HG02610 (cell line): ENCODE measurements around the gene MEIS1.

ENCODE experiments used
- ATAC-seq: cut with Tn5 transposase; IDR thresholded peaks from one replicate; pipeline ENCODE4 v1.9.1; 2021; ENCODE audit warnings: mild to moderate bottlenecking, moderate library complexity; ENCODE audit not compliant: unreplicated experiment

Gene MEIS1

DNA sequence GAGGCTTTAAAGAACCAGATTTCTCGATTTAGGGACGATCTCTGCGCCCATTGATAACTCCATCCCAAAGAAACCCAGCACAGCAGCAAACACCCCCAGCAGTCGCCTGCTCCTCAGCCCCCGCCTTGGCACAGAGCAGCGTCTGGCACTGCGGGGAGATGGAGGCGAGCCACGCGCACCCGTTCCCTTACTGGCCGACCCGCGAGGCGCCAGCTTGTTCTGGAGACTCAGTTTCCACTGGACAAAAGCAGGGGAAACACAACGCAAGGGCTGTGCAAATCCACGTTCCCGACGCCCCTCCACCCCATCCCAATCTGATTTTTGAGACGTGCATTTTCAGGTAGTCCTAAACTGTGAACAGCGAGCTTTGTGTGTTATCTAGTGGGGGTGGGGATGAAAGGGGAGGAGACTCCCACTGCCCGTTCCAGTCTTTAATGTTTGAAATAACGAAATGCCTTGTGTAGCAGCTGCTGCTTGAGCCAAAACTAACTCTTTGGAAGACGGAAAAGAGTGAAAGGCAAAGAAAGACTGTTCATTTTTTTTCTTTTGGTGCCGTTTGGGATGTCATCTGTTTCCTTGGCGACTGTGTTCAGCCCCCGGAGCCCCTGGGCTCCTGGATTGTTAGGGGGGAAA lies 143.2 kb downstream of the MEIS1 start:
- ATAC-seq: no peak

DNA sequence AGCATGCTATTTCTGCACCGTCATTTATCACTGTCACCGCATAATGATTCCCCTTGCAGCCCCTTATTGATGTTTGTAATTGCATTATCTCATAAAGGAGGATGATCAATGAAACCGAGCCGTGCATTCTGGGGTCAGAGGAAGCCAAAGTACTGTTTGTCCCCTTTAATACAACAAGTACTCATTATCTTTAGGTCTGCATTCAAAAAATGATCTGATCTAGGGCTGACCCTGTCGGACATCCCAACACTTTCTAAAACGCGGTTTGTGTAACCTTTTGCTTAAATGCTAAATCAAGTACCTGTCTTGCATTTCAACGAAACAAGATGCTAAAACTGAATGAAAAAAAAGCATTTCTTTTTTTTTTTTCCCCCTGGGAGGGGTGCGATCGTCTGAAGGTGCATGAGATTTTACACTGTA lies 143.8 kb downstream of the MEIS1 start:
- no peak for ATAC-seq

DNA sequence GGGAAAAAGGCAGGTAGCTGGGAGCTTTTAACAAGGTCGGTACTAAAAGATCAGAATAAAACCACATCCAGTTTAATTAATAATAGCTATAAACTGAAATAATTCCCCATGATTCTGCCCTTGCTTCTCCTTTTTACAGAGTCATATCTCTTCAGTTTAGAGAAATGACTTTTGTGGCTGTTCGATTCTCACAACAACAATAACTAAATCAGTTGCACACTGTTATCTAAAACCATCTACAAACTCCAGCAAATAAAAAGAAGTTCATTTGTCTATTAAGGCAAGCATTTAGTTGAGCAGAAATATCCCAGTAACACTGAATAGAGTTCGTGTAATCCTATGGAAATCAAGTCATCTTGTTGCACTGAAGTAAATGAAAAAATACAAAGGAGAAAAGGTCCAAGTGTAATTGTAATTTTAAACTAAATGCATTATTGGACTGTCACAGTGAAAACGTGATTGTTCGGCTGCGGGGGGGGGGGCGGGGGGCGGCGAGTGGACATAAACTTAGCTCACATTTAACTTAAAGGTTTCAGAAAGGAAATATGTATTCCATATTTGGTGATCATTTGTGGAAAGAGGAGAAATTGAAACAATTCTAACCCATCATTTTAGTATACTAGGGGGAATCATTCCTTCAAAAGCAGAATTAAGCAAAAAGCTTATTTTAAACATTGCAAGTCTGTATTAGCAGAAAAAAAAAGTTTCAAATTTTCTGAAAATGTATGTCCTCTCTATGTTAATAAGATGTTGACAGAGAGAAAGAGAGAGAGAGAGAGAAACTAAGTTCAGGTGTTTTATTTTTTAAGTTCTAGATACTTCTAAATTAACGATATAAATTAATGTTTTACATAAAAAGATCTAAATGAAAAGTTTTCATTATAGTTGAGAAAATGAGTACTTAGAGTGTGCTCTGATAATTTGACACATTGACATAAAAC lies 144.5 kb downstream of the MEIS1 start:
- ATAC-seq: no peak

DNA sequence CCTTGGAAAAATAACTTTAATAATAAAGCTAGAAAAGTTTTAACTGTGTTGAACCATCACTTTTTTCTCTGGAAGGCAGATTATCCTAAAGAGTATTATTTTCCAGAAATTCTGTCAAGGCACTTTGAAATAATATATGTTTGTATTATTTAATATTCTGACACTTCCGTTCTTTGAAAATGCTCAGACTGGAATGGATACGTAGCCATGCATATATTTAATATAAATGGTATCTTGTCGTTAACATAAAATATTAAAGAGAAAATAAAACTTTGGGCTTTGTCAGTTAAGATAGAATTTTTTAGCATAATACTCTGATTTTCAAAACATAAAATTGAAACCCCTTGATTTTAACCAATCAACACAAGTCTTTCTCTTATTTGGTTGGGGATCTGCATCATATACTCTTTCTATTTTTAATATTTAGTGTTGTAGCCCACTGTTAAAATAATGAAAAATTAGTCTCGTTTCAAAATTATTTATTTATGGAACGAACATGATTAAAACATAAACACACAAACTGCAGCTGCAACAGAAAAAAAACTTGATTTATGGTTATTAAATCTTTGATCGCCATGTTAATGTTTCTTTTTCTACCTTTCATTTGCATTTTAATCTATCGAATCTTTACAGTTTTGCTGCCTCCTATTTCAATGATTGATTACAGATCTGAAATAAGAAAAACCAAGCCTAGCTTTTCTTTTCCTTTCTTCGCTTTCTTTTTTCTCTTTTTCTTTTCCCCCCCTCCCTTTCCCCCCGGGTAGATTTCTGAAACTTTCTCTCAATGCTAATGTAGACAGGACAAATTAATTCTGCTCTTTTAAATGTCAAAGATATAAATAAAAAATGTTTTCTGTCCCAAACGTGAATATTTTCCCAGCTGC lies 145.5 kb downstream of the MEIS1 start:
- no peak for ATAC-seq

DNA sequence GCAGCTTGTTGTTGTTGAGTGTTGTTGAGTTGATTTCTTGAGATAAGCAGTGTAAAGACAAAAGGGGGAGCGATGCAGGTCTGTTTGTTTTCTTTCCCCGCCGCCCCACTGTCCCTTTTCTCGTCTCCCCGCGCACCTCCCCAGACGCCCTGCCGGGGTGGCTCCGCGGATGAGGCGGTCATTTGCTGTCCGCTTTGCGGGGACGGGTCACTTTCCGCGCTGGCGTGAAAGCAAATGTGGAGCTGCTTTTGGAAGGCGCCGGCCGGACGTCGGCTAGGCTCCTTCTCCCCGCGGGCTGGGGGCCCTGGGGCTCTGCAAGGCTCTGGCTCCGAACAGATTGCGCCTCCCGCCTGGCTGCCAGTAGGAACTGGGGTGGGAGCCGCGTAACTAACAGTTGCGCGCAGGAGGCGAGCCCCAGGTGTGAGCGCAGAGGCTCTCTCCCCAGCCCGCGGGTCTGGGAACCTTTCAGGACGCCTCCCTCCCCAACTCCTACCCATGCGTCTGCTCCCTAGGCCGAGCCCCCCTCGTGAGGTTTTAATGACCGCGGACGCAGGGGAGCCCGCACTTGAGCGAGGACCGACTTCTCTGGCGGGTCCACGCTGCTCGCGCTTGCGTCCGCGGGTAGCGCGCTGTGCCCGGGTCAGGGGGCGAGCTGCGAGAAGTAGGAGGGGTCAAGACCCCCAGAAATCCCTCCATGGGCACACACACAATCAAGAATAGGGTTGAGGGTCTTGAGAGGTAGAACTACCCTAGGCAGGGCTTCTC lies 146.6 kb downstream of the MEIS1 start:
- ATAC-seq: no peak

DNA sequence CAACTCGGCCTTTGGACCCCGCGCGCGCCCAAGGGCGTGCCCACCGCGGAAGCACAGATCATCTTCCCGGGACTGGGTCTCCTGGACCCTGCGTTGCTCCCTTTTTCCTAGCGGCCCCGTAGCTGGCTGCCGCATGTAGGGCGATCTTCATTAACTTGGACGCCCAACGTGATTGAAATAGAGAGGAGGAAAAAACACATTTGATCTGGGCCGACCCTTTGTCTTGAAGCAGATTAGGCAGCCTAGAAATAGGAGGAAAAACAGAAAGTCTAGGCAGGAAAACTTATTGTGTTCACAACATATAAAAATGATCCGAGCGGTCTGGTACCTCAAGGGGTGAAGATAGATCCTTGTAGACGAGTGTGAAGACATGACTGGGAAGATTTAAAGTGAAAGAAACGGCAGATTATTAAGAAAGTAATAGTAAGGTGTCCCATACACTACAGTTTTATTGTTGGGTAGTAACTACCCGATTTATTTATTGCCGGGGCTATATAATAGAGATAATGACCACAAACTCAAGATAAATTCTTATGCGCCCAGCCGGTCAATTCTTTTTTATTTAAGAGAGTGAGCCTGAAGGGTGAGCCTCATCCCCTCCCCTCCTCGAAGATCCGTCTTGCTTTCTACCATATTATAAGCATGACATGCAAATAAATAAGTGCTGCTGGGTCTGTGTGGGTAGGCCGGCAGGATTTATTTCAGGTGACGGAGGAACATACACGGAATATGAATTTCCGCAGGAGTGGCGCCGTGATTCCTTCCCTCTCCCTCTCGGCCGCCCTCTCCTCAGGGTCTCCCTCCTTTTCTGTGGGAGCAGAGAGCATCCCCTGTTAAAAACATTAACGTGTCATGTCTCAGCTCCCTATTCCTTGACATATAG lies 147.4 kb downstream of the MEIS1 start:
- no peak for ATAC-seq

DNA sequence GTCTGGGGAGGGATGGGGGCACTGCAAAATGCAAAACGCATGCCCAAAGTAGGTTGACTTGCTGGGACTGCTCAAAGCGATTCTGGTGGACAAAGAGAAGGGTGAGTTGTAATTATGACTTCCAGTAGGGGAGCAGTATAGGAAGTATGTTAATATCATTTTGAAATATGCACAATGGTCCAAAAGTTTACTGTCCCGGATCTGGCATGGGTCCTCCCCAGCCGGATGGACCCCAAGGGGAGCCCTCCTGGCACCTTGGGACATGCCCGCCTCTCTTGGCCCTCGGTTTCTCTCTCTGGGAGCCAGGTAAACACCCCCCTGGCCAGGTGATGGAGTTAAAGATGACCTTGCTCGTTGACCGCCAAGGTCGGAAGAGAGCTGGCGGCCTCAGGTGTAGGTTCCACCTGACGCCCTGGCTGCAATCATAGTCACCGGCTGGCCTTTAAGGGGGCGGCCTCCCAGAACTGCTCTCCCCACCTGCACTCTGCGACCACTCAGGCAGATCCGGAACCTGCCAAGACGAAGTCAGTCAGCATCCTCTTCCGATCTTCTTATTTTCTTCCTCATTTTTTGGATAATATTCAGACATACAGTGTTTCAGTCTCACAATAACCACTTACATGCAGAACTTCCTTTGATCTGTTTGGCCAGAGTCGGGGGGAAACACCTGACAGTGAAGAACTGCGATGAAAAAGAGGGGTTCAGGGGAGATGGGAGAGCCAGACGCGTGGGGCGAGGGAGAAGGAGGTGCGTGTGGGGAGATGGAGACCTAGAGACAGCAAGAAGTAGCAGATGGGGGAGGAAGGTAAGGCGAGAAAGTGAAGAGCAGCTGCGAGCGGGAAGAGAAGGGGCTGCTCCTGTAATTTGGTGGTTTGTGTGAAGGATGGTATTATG lies 148.3 kb downstream of the MEIS1 start:
- no peak for ATAC-seq

DNA sequence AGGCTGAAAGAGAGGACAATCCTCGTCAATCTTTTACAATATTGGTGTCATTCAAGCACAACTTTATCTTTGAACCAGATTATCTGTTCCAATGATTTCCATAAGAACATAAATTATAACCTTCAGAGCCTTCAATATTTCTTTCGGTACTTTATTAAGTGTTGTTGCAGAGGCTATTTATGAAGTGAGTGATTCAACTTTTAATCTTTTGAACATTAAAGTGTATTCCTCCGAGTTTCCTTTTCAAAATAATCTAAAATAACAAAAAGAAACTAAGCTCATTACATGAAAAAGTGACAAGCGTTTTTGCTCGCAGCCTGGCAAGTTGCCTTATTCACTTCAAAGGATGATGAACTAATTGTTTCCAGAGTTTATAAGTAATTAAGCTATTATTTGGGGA lies 149.0 kb downstream of the MEIS1 start:
- no peak for ATAC-seq

DNA sequence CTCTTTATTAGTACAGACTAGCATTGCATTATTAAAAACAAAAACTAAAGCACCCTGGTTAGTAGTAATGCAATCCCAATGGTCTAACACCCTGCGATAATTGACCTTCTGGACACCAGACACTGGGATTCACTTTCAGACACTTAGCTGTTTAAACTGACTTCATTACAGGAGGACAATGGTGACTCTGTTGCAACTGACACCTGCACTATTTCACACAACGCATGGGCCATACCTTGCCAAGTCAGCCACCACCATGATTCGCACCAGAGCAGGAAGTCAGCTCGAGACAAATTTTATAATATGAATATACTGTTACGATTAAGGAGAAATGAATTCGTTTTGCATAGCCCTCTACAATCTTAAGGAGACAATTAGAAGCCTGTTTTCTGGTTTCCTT lies 150.7 kb downstream of the MEIS1 start:
- ATAC-seq: no peak

DNA sequence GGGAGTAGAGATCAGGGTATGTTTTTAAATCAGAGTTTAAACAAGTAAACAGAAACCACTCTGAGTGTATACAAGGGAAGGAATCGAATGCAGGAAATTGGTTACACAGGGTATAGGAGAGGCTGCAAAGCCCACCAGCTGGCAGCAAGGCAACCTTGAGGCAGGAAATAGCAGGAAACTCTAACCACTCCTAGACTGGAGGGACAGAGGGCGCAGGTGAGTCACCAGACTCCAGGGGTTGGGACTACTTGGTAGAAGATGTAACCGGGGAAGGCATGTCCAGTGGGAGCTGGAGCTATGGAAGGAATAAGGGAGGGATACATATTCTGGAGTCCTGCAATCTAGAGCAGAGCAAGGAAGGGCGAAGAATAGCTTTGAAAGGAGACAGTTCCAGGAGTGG lies 152.3 kb downstream of the MEIS1 start:
- no peak for ATAC-seq

DNA sequence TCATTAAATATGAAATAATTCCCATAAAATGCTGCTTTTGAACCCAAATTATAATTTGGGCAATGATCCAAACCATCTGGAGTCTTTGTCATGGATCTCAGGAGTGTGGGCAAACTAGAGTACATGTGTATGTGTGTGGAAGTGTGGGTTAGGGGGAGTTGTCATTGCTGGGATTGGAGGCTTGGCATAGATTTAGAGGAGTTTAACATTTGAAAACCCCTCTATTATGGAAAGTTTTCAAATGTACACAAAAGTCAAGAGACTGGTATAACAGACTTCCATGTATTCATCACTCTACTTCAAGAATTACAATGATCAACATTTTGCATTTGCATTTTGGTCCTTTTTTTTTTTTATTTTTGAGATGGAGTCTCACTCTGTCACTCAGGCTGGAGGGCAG lies 159.1 kb downstream of the MEIS1 start:
- no peak for ATAC-seq

DNA sequence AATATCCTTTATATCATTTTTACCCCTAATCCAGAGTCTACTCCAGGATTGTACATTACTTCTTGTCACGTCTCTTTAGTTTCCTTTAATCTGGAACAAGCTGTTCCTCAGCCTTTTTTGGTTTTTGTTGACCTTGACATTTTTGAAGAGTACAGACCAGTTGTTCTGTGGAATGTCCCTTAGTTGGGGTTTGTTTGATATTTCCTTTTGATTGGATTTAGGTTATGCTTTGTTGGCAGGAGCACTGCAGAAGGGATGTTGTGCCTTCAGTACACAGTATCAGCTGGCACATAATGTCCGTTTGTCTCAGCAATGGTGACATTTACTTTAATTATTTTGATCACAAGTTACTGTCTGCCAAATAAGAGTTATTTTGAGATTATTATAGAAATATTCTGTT lies 160.6 kb downstream of the MEIS1 start:
- ATAC-seq: no peak

DNA sequence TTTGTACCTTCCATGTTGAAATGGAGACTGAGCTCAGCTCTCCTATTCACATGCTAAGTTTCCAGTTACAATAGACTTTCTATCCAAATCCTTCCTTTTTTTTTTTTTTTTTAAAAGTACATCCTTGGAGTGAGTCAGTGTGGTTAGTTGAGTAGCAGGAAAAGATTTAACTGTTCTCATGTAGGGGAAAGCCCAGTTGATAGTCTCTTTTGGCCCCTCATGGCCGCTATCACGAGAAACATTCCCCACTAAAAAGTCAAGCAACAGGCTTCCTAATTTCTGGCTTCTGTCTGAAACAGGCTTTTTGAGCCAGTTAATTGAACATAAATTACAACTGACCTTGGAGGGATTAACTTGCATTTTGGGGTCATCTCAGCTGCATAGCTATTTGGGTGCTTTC lies 161.3 kb downstream of the MEIS1 start:
- no peak for ATAC-seq

DNA sequence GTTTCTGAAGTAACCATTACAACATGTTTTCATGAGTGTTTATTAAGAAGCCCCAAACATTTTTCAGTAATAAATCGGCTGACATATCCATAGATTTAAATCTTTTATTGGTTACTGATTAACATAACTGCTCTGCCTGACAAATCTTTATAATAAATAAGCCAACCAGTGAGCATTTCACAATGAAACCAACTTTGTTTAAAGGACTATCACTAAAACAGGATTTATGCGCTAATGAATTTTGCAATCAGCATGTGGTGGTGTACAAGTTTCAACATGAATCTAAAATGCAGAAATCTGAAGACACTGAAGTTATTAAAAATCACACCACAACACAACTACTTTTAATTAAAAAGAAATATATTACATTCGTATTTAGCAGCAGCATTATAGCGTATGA lies 166.7 kb downstream of the MEIS1 start:
- no peak for ATAC-seq

DNA sequence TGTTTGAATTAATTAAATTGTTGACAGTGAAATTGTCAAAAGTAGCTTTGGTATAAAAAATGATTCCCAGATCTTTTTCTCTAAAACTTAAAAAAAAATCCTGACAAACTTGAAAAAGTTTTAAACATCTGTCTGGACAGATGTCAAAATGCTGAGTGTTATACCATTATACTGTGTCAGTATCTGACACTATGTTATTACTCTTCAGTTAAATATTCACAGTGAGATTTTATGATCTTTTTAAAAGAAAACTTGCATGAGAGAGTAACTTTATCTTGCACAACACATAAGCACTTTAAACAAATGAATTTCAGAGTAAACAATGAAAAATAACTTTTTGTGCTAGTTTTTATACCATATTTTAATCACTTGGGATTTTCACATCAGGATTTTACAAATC lies 167.4 kb downstream of the MEIS1 start:
- no peak for ATAC-seq

DNA sequence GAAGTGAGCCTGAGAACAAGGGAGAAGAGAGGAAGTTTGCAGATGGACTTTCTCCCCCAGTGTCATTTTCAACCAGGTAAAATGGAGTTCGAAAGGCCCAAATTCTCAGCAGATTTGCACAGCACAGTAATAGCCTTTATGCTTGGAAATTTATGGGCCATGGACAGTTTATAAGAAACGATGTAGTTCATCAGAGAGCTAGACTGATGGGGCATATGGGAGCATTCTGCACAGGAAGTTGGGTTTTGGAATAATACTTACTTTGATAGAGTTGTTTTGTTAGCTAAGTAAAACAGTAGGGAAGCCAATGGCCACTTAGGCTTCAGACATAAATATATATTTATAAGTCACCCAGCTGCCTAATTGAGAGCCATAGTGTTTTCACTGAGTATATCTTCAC lies 169.4 kb downstream of the MEIS1 start:
- no peak for ATAC-seq

DNA sequence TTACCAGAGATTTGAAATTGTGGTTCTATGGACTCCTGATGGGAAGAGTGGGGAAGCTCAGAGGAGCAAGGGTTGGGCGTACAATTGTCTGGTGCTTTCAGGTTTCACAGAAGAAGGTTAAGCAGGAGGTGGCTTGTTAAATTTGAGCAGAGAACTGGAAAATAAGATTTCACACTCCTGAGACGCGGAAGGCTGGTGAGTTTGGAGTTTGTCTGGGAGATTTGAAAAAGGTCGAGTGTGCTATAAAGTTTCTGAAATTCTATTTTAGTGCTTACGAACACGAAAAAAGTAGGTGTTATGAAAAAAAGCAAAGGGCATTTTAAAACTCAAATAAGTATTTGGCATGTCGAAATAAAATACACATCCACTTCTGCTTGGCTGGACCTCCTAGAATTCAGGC lies 170.1 kb downstream of the MEIS1 start:
- no peak for ATAC-seq

DNA sequence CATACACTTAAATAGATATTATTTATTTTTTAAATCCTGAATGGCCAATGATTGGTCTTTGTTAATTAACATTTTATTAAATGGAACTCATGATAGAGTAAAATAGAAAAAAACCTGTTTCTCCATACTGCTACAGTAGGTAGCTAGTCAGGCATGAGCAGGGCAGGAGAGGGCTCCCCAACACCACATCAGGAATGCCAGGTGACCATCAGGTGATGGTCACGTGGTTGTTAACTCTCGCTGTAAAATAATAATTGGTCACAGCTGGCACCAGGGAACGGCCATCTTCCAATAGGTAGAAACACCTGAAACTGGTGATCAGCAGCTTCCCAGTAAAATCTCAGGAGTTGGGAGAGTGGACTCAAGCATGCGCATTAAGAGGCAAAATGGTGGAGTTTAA lies 172.2 kb downstream of the MEIS1 start:
- ATAC-seq: no peak
